Measurements from ENCODE around the gene AFDN. TPM values are rescaled to one million over a fixed set of nuclear protein-coding genes. Genes with fewer than 3 reads are reported as not detected.

AFDN gene
- total RNA-seq, 1 donor from 2014 or later, result 102 TPM

GRCh38 chr6:167944130-167944529 lies 117.4 kb downstream of the AFDN start:
- H2AFZ ChIP-seq (ENCODE audit: low read depth, low read length), result no peak overlapping the region
- H3K4me3 ChIP-seq (ENCODE audit: insufficient read depth, low read depth, low read length), result no peak overlapping the region
- no peaks in the 10 kb centered on the region for H3K9me3 Mint-ChIP-seq (ENCODE audit: unreplicated experiment)
- TF ChIP-seq EZH2 (IDR thresholded peaks at IDR 0.05; ENCODE audit: insufficient read depth, low read length), result no peak
- no peak for TF ChIP-seq CTCF (IDR thresholded peaks at IDR 0.05; ENCODE audit: insufficient read depth, low read depth, low read length)
- H3K4me1 Mint-ChIP-seq (ENCODE audit: low read depth, unreplicated experiment), result peaks cover 16% of the 10 kb centered on the region
- no peaks in the 10 kb centered on the region for H3K27me3 ChIP-seq (ENCODE audit: insufficient read depth, low read length)
- no peak overlapping the region for H3K4me2 ChIP-seq (ENCODE audit: low read length)
- H3K9ac ChIP-seq (ENCODE audit: low read length), result no peak overlapping the region
- peaks cover 7% of the 10 kb centered on the region for H3K36me3 Mint-ChIP-seq (ENCODE audit: low read depth, unreplicated experiment)
- H4K20me1 ChIP-seq (ENCODE audit: insufficient read depth, low read length), result no peaks in the 10 kb centered on the region
- no peaks in the 10 kb centered on the region for H3K4me1 ChIP-seq (ENCODE audit: insufficient read depth, low read length)
- DNase-seq (ENCODE audit: low read depth) (no peak), FAIRE-seq (no peak)
- no peaks in the 10 kb centered on the region for H3K9me3 ChIP-seq (ENCODE audit: insufficient read depth, low read depth, low read length)
- H3K27ac Mint-ChIP-seq (ENCODE audit: unreplicated experiment), result no peak overlapping the region
- no peaks in the 10 kb centered on the region for H3K79me2 ChIP-seq (ENCODE audit: insufficient read depth, low read length)
- no peaks in the 10 kb centered on the region for H3K27me3 Mint-ChIP-seq (ENCODE audit: low read depth, unreplicated experiment)
- H3K4me3 Mint-ChIP-seq (ENCODE audit: unreplicated experiment), result no peak overlapping the region
- H3K27ac ChIP-seq (ENCODE audit: low read depth, low read length), result no peak overlapping the region
- peaks cover 18% of the 10 kb centered on the region for H3K36me3 ChIP-seq (ENCODE audit: insufficient read depth, low read length)

GRCh38 chr6:167946007-167946406 lies 119.3 kb downstream of the AFDN start:
- DNase-seq (ENCODE audit: low read depth) (no peak), FAIRE-seq (no peak)
- H3K4me1 Mint-ChIP-seq (ENCODE audit: low read depth, unreplicated experiment), result peaks cover 30% of the 10 kb centered on the region
- Histone ChIP-seq H2AFZ (ENCODE audit: low read depth, low read length) (no peak overlapping the region), H3K4me2 (ENCODE audit: low read length) (no peak overlapping the region), H3K27me3 (ENCODE audit: insufficient read depth, low read length) (no peaks in the 10 kb centered on the region), H3K4me3 (ENCODE audit: insufficient read depth, low read depth, low read length) (no peak overlapping the region), H3K27ac (ENCODE audit: low read depth, low read length) (no peak overlapping the region), H3K79me2 (ENCODE audit: insufficient read depth, low read length) (no peaks in the 10 kb centered on the region), H4K20me1 (ENCODE audit: insufficient read depth, low read length) (no peaks in the 10 kb centered on the region), H3K36me3 (ENCODE audit: insufficient read depth, low read length) (peaks cover 23% of the 10 kb centered on the region), H3K4me1 (ENCODE audit: insufficient read depth, low read length) (peaks cover 2% of the 10 kb centered on the region), H3K9me3 (ENCODE audit: insufficient read depth, low read depth, low read length) (no peaks in the 10 kb centered on the region), H3K9ac (ENCODE audit: low read length) (no peak overlapping the region)
- peaks cover 11% of the 10 kb centered on the region for H3K36me3 Mint-ChIP-seq (ENCODE audit: low read depth, unreplicated experiment)
- no peak overlapping the region for H3K4me3 Mint-ChIP-seq (ENCODE audit: unreplicated experiment)
- H3K27me3 Mint-ChIP-seq (ENCODE audit: low read depth, unreplicated experiment), result no peaks in the 10 kb centered on the region
- no peaks in the 10 kb centered on the region for H3K9me3 Mint-ChIP-seq (ENCODE audit: unreplicated experiment)
- TF ChIP-seq CTCF (IDR thresholded peaks at IDR 0.05; ENCODE audit: insufficient read depth, low read depth, low read length) (no peak), EZH2 (IDR thresholded peaks at IDR 0.05; ENCODE audit: insufficient read depth, low read length) (no peak)
- no peak overlapping the region for H3K27ac Mint-ChIP-seq (ENCODE audit: unreplicated experiment)

- no peaks in the 10 kb centered on the region for H3K9me3 ChIP-seq (ENCODE audit: insufficient read depth, low read depth, low read length)
- Mint-ChIP-seq H3K4me3 (ENCODE audit: unreplicated experiment) (no peak overlapping the region), H3K4me1 (ENCODE audit: low read depth, unreplicated experiment) (peaks cover 30% of the 10 kb centered on the region), H3K36me3 (ENCODE audit: low read depth, unreplicated experiment) (peaks cover 13% of the 10 kb centered on the region), H3K27ac (ENCODE audit: unreplicated experiment) (no peak overlapping the region), H3K9me3 (ENCODE audit: unreplicated experiment) (no peaks in the 10 kb centered on the region), H3K27me3 (ENCODE audit: low read depth, unreplicated experiment) (no peaks in the 10 kb centered on the region)
- FAIRE-seq, result no peak
- H3K4me1 ChIP-seq (ENCODE audit: insufficient read depth, low read length), result peaks cover 2% of the 10 kb centered on the region
- H2AFZ ChIP-seq (ENCODE audit: low read depth, low read length), result no peak overlapping the region
- no peak overlapping the region for H3K9ac ChIP-seq (ENCODE audit: low read length)
- peaks cover 24% of the 10 kb centered on the region for H3K36me3 ChIP-seq (ENCODE audit: insufficient read depth, low read length)
- DNase-seq (ENCODE audit: low read depth), result no peak
- TF ChIP-seq CTCF (IDR thresholded peaks at IDR 0.05; ENCODE audit: insufficient read depth, low read depth, low read length) (no peak), EZH2 (IDR thresholded peaks at IDR 0.05; ENCODE audit: insufficient read depth, low read length) (no peak)
- H3K4me2 ChIP-seq (ENCODE audit: low read length), result no peak overlapping the region
- H3K79me2 ChIP-seq (ENCODE audit: insufficient read depth, low read length), result no peaks in the 10 kb centered on the region
- H4K20me1 ChIP-seq (ENCODE audit: insufficient read depth, low read length), result no peaks in the 10 kb centered on the region
- H3K27me3 ChIP-seq (ENCODE audit: insufficient read depth, low read length), result no peaks in the 10 kb centered on the region
- no peak overlapping the region for H3K4me3 ChIP-seq (ENCODE audit: insufficient read depth, low read depth, low read length)
- no peak overlapping the region for H3K27ac ChIP-seq (ENCODE audit: low read depth, low read length)
Observed at GRCh38 chr6:167946604-167947003, 119.9 kb downstream of the AFDN start.

Measured in astrocyte (in vitro differentiated cells and primary cell).